Neural progenitor cell (in vitro differentiated cells): ENCODE measurements around the gene MAD1L1. TPM values are rescaled to one million over a fixed set of nuclear protein-coding genes. Genes with fewer than 3 reads are reported as not detected.
"Not testable (repeated sequence)": the region's sequence is repeated elsewhere in the genome, so short reads cannot be mapped to it uniquely, and the experiment has no call there.

Source experiments
- DNase-seq: peaks from one replicate; pipeline ENCODE4 v3.0.0-alpha.2; 2016; ENCODE audit warnings: low spot score
- H2AFZ ChIP-seq: fragments of 200-600 bp; sonication (generic); replicated peaks from 2 replicates; pipeline ENCODE4 v1.6.1; 2016; ENCODE audit warnings: antibody characterized with exemption
- H3F3A ChIP-seq: fragments of 200-600 bp; sonication (generic); 2 replicates; pipeline ENCODE4 v1.6.1; 2016; ENCODE audit warnings: antibody characterized with exemption, low read depth
- H3K27ac ChIP-seq: fragments of 200-600 bp; sonication (generic); 2 replicates; pipeline ENCODE4 v1.5.1; 2016; ENCODE audit warnings: mild to moderate bottlenecking
- H3K27me3 ChIP-seq: fragments of 200-600 bp; sonication (generic); 2 replicates; pipeline ENCODE4 v1.6.1; 2016; ENCODE audit warnings: mild to moderate bottlenecking, moderate library complexity
- H3K36me3 ChIP-seq: fragments of 200-600 bp; sonication (generic); 2 replicates; pipeline ENCODE4 v1.5.1; 2016
- H3K4me1 ChIP-seq: fragments of 200-600 bp; sonication (generic); 2 replicates; pipeline ENCODE4 v1.6.1; 2016; ENCODE audit warnings: mixed run types
- H3K4me2 ChIP-seq: fragments of 200-600 bp; sonication (generic); 2 replicates; pipeline ENCODE4 v1.6.1; 2016
- H3K4me3 ChIP-seq: fragments of 200-600 bp; sonication (generic); 2 replicates; pipeline ENCODE4 v1.5.1; 2016
- H3K79me2 ChIP-seq: fragments of 200-600 bp; sonication (generic); 2 replicates; pipeline ENCODE4 v1.6.1; 2016; ENCODE audit warnings: low read depth
- H3K9ac ChIP-seq: fragments of 200-600 bp; sonication (generic); 2 replicates; pipeline ENCODE4 v1.6.1; 2016
- H3K9me3 ChIP-seq: fragments of 200-600 bp; sonication (generic); 2 replicates; pipeline ENCODE4 v1.5.1; 2016; ENCODE audit warnings: low read depth
- H4K20me1 ChIP-seq: fragments of 200-600 bp; sonication (generic); 2 replicates; pipeline ENCODE4 v1.6.1; 2016; ENCODE audit warnings: low read depth
- H3K27ac Mint-ChIP-seq: 3 replicates; pipeline ENCODE4 v1.8.0; 2021; ENCODE audit warnings: mixed read lengths
- H3K27me3 Mint-ChIP-seq: 2 replicates; pipeline ENCODE4 v1.8.0; 2022; ENCODE audit warnings: low read depth, mild to moderate bottlenecking, inconsistent platforms, moderate library complexity, mixed read lengths; ENCODE audit not compliant: insufficient read depth
- H3K36me3 Mint-ChIP-seq: 3 replicates; pipeline ENCODE4 v1.8.0; 2021; ENCODE audit warnings: mixed read lengths
- H3K4me1 Mint-ChIP-seq: 3 replicates; pipeline ENCODE4 v1.8.0; 2021; ENCODE audit warnings: mixed read lengths
- H3K4me3 Mint-ChIP-seq: 3 replicates; pipeline ENCODE4 v1.8.0; 2021; ENCODE audit warnings: mild to moderate bottlenecking, moderate library complexity, mixed read lengths
- H3K9me3 Mint-ChIP-seq: 3 replicates; pipeline ENCODE4 v1.8.0; 2020; ENCODE audit warnings: mixed read lengths
- EZH2 ChIP-seq: fragments of 200-600 bp; sonication (generic); IDR thresholded peaks from 2 replicates; pipeline ENCODE4 v1.6.1; 2017; ENCODE audit warnings: antibody characterized with exemption, mild to moderate bottlenecking, moderate library complexity
- EZH2phosphoT487 ChIP-seq: fragments of 200-600 bp; sonication (generic); IDR thresholded peaks from 2 replicates; pipeline ENCODE4 v1.6.1; 2017; ENCODE audit warnings: antibody characterized with exemption
- total RNA-seq: library from RNA; depleted of rRNA; stranded (reverse); fragments of >200 nt; gene quantifications from 2 replicates; pipeline ENCODE4 v1.2.3, GENCODE V29; 2015; ENCODE audit warnings: low replicate concordance
- TF ChIP-seq, protein P1 (sequence below): fragments of 200-600 bp; sonication (generic); IDR thresholded peaks from 2 replicates; pipeline ENCODE4 v1.5.1; 2017; ENCODE audit warnings: antibody characterized with exemption, mild to moderate bottlenecking

Gene MAD1L1
- total RNA-seq, 1 donor from 2014 or later, result 23.7 TPM

- no peak overlapping the region for H3K4me2 ChIP-seq
- Mint-ChIP-seq H3K4me3 (no peak overlapping the region), H3K27ac (peak overlapping the region; percentile 7), H3K36me3 (peaks cover 14% of the 10 kb centered on the region), H3K27me3 (peaks cover 2% of the 10 kb centered on the region), H3K4me1 (no peaks in the 10 kb centered on the region), H3K9me3 (peaks cover 12% of the 10 kb centered on the region)
- no peaks in the 10 kb centered on the region for H3K27me3 ChIP-seq
- no peak for TF ChIP-seq EZH2
- TF ChIP-seq EZH2phosphoT487, result no peak
- TF ChIP-seq, protein P1, sequence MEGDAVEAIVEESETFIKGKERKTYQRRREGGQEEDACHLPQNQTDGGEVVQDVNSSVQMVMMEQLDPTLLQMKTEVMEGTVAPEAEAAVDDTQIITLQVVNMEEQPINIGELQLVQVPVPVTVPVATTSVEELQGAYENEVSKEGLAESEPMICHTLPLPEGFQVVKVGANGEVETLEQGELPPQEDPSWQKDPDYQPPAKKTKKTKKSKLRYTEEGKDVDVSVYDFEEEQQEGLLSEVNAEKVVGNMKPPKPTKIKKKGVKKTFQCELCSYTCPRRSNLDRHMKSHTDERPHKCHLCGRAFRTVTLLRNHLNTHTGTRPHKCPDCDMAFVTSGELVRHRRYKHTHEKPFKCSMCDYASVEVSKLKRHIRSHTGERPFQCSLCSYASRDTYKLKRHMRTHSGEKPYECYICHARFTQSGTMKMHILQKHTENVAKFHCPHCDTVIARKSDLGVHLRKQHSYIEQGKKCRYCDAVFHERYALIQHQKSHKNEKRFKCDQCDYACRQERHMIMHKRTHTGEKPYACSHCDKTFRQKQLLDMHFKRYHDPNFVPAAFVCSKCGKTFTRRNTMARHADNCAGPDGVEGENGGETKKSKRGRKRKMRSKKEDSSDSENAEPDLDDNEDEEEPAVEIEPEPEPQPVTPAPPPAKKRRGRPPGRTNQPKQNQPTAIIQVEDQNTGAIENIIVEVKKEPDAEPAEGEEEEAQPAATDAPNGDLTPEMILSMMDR, result no peak
- H3K9ac ChIP-seq, result no peak overlapping the region
- no peaks in the 10 kb centered on the region for H3K79me2 ChIP-seq
- H3K4me1 ChIP-seq, result no peaks in the 10 kb centered on the region
- no peak overlapping the region for H2AFZ ChIP-seq
- no peaks in the 10 kb centered on the region for H4K20me1 ChIP-seq
- H3K4me3 ChIP-seq, result no peak overlapping the region
- DNase-seq, result no peak
- H3K36me3 ChIP-seq, result no peaks in the 10 kb centered on the region
- H3K27ac ChIP-seq, result no peak overlapping the region
- H3F3A ChIP-seq, result no peaks in the 10 kb centered on the region
- H3K9me3 ChIP-seq, result no peaks in the 10 kb centered on the region
Measured at GRCh38 chr7:1931951-1932270, 300.8 kb downstream of the MAD1L1 start.

GRCh38 chr7:1931256-1931950 lies 301.3 kb downstream of the MAD1L1 start:
- no peak overlapping the region for H3K27ac ChIP-seq
- H3K4me3 ChIP-seq, result no peak overlapping the region
- no peak overlapping the region for H3K27ac Mint-ChIP-seq
- H3K4me1 ChIP-seq, result no peaks in the 10 kb centered on the region
- no peak overlapping the region for H3K9ac ChIP-seq
- TF ChIP-seq EZH2phosphoT487, result no peak
- TF ChIP-seq, protein P1, result no peak
- TF ChIP-seq EZH2, result no peak
- H3K27me3 ChIP-seq, result no peaks in the 10 kb centered on the region
- no peaks in the 10 kb centered on the region for H3K36me3 ChIP-seq
- H3K9me3 Mint-ChIP-seq, result peaks cover 12% of the 10 kb centered on the region
- H3K4me2 ChIP-seq, result no peak overlapping the region
- no peak for DNase-seq
- H3K9me3 ChIP-seq, result no peaks in the 10 kb centered on the region
- no peak overlapping the region for H3K4me3 Mint-ChIP-seq
- peaks cover 14% of the 10 kb centered on the region for H3K36me3 Mint-ChIP-seq
- no peaks in the 10 kb centered on the region for H3K4me1 Mint-ChIP-seq
- H4K20me1 ChIP-seq, result no peaks in the 10 kb centered on the region
- H3F3A ChIP-seq, result no peaks in the 10 kb centered on the region
- peaks cover 2% of the 10 kb centered on the region for H3K27me3 Mint-ChIP-seq
- no peak overlapping the region for H2AFZ ChIP-seq
- H3K79me2 ChIP-seq, result no peaks in the 10 kb centered on the region

- Mint-ChIP-seq H3K27me3 (peaks cover 2% of the 10 kb centered on the region), H3K36me3 (peaks cover 14% of the 10 kb centered on the region), H3K4me1 (peaks cover 5% of the 10 kb centered on the region), H3K4me3 (no peak overlapping the region), H3K27ac (no peak overlapping the region), H3K9me3 (peaks cover 10% of the 10 kb centered on the region)
- Histone ChIP-seq H3K27ac (no peak overlapping the region), H3K4me3 (no peak overlapping the region), H3K4me1 (no peaks in the 10 kb centered on the region), H3K9me3 (no peaks in the 10 kb centered on the region), H3K9ac (no peak overlapping the region), H3K79me2 (no peaks in the 10 kb centered on the region), H2AFZ (no peak overlapping the region), H3K27me3 (no peaks in the 10 kb centered on the region), H3K4me2 (no peak overlapping the region), H3K36me3 (no peaks in the 10 kb centered on the region), H4K20me1 (no peaks in the 10 kb centered on the region), H3F3A (no peaks in the 10 kb centered on the region)
- no peak for DNase-seq
- TF ChIP-seq, protein P1, result no peak
- no peak for TF ChIP-seq EZH2phosphoT487
- TF ChIP-seq EZH2, result no peak
Measured at GRCh38 chr7:1930381-1931065, 302.2 kb downstream of the MAD1L1 start.

GRCh38 chr7:1929349-1929925 lies 303.3 kb downstream of the MAD1L1 start:
- not testable (repeated sequence) for H3K4me3 Mint-ChIP-seq, H3K27ac Mint-ChIP-seq

More at GRCh38 chr7:1929349-1929925, 303.3 kb downstream of the MAD1L1 start:
- H3K36me3 ChIP-seq, H3K79me2 ChIP-seq, H3F3A ChIP-seq, H3K27me3 ChIP-seq, H3K4me3 ChIP-seq, H3K9ac ChIP-seq, H3K4me2 ChIP-seq, H3K4me1 Mint-ChIP-seq, H2AFZ ChIP-seq, DNase-seq, H3K27me3 Mint-ChIP-seq, H3K9me3 Mint-ChIP-seq, H3K27ac ChIP-seq, H3K9me3 ChIP-seq, H3K36me3 Mint-ChIP-seq, H3K4me1 ChIP-seq, H4K20me1 ChIP-seq: not testable (repeated sequence)
